DOHH2 (cell line): Measurements from ENCODE around the gene DNAI7.

Experiments used
- H3F3A ChIP-seq: fragments of 200-600 bp; sonication (generic), shearing (Covaris generic); 2 replicates; pipeline ENCODE4 v1.6.0; 2016; ENCODE audit warnings: antibody characterized with exemption, mild to moderate bottlenecking; ENCODE audit not compliant: control insufficient read depth, insufficient read depth
- H3K27ac ChIP-seq: fragments of 200-600 bp; sonication (generic); 2 replicates; pipeline ENCODE4 v1.5.1; 2014; ENCODE audit warnings: low read depth, mild to moderate bottlenecking, low read length, moderate library complexity
- H3K27me3 ChIP-seq: fragments of 200-600 bp; sonication (generic); 2 replicates; pipeline ENCODE4 v1.6.1; 2014; ENCODE audit warnings: mild to moderate bottlenecking, low read length, mixed read lengths; ENCODE audit not compliant: control insufficient read depth
- H3K36me3 ChIP-seq: fragments of 200-600 bp; sonication (generic); 2 replicates; pipeline ENCODE4 v1.6.1; 2014; ENCODE audit warnings: mild to moderate bottlenecking, low read length, moderate library complexity, mixed read lengths; ENCODE audit not compliant: control insufficient read depth
- H3K4me1 ChIP-seq: fragments of 200-600 bp; sonication (generic); 2 replicates; pipeline ENCODE4 v1.6.1; 2014; ENCODE audit warnings: mild to moderate bottlenecking, low read length, mixed read lengths; ENCODE audit not compliant: control insufficient read depth
- H3K4me2 ChIP-seq: fragments of 200-600 bp; sonication (generic); 2 replicates; pipeline ENCODE4 v1.6.0; 2014; ENCODE audit warnings: mild to moderate bottlenecking, low read length, moderate library complexity
- H3K4me3 ChIP-seq: fragments of 200-600 bp; sonication (generic); 2 replicates; pipeline ENCODE4 v1.5.1; 2014; ENCODE audit warnings: mild to moderate bottlenecking, low read length, mixed read lengths
- H3K79me2 ChIP-seq: fragments of 200-600 bp; sonication (generic); 2 replicates; pipeline ENCODE4 v1.6.1; 2014; ENCODE audit warnings: mild to moderate bottlenecking, low read length, mixed read lengths; ENCODE audit not compliant: control insufficient read depth
- H3K9me2 ChIP-seq: fragments of 200-600 bp; sonication (generic); replicated peaks from 2 replicates; pipeline ENCODE4 v1.6.1; 2014; ENCODE audit warnings: mild to moderate bottlenecking, low read length, mixed read lengths; ENCODE audit not compliant: control insufficient read depth
- H3K9me3 ChIP-seq: fragments of 200-600 bp; sonication (generic); 2 replicates; pipeline ENCODE4 v1.6.1; 2014; ENCODE audit warnings: antibody characterized with exemption, low read length, mixed read lengths; ENCODE audit not compliant: control insufficient read depth, insufficient read depth
- H4K20me1 ChIP-seq: fragments of 200-600 bp; sonication (generic); 2 replicates; pipeline ENCODE4 v1.6.0; 2014; ENCODE audit warnings: low read depth, mild to moderate bottlenecking, antibody characterized with exemption, low read length, moderate library complexity; ENCODE audit not compliant: control insufficient read depth, insufficient read depth
- CTCF ChIP-seq: fragments of 200-600 bp; sonication (generic); IDR thresholded peaks from one replicate; pipeline ENCODE4 v1.5.1; 2014; ENCODE audit warnings: antibody characterized with exemption, mild to moderate bottlenecking, low read depth, low read length; ENCODE audit not compliant: poor library complexity, severe bottlenecking
- EZH2phosphoT487 ChIP-seq: fragments of 200-600 bp; sonication (generic); IDR thresholded peaks from 2 replicates; pipeline ENCODE4 v1.6.1; 2017; ENCODE audit warnings: borderline replicate concordance, mild to moderate bottlenecking, antibody characterized with exemption, low read length, moderate library complexity, mixed read lengths

The DNAI7 gene

GRCh38 chr12:25102402-25102801 lies 92.6 kb downstream of the DNAI7 start:
- H3K4me1 ChIP-seq: no peaks in the 10 kb centered on the region
- TF ChIP-seq EZH2phosphoT487 (no peak), CTCF (no peak)
- H3K79me2 ChIP-seq: peaks cover 5% of the 10 kb centered on the region
- H3K4me3 ChIP-seq: no peak overlapping the region
- H3K27me3 ChIP-seq: no peaks in the 10 kb centered on the region
- H3F3A ChIP-seq: peaks cover 97% of the 10 kb centered on the region
- no peak overlapping the region for H3K27ac ChIP-seq
- no peaks in the 10 kb centered on the region for H3K9me2 ChIP-seq
- peaks cover 31% of the 10 kb centered on the region for H4K20me1 ChIP-seq
- peaks cover 97% of the 10 kb centered on the region for H3K36me3 ChIP-seq
- no peaks in the 10 kb centered on the region for H3K9me3 ChIP-seq
- H3K4me2 ChIP-seq: no peak overlapping the region

- TF ChIP-seq CTCF (no peak), EZH2phosphoT487 (no peak)
- H3K27ac ChIP-seq: no peak overlapping the region; the same call in 1 of the 2 replicates
These were observed 93.9 kb downstream of the DNAI7 start for GRCh38 chr12:25101092-25101445.

GRCh38 chr12:25100194-25101091 lies 94.5 kb downstream of the DNAI7 start:
- Histone ChIP-seq H3K4me3 (no peak overlapping the region), H3K36me3 (peaks cover 98% of the 10 kb centered on the region), H3K9me2 (no peaks in the 10 kb centered on the region), H3K79me2 (peaks cover 17% of the 10 kb centered on the region), H3F3A (peaks cover 97% of the 10 kb centered on the region), H3K27ac (no peak overlapping the region; the same call in 1 of the 2 replicates), H3K27me3 (no peaks in the 10 kb centered on the region), H3K4me2 (no peak overlapping the region), H3K4me1 (0 out of 2 replicates have a peak, but pooled peaks cover 4% of the 10 kb centered on the region), H3K9me3 (no peaks in the 10 kb centered on the region), H4K20me1 (peaks cover 39% of the 10 kb centered on the region; the same call in 1 of the 2 replicates)
- TF ChIP-seq CTCF: no peak
- no peak for TF ChIP-seq EZH2phosphoT487

More at GRCh38 chr12:25101092-25101445, 93.9 kb downstream of the DNAI7 start:
- no peaks in the 10 kb centered on the region for H3K4me1 ChIP-seq
- H3F3A ChIP-seq: peaks cover 97% of the 10 kb centered on the region
- H3K4me3 ChIP-seq: no peak overlapping the region
- no peaks in the 10 kb centered on the region for H3K9me2 ChIP-seq
- H3K27me3 ChIP-seq: no peaks in the 10 kb centered on the region
- no peak overlapping the region for H3K4me2 ChIP-seq
- H3K36me3 ChIP-seq: peaks cover 98% of the 10 kb centered on the region
- peaks cover 37% of the 10 kb centered on the region; the same call in 1 of the 2 replicates for H4K20me1 ChIP-seq
- H3K79me2 ChIP-seq: peaks cover 11% of the 10 kb centered on the region
- no peaks in the 10 kb centered on the region for H3K9me3 ChIP-seq
